ENCODE measurements around the gene BICDL1.
"Not testable (repeated sequence)": the region's sequence is repeated elsewhere in the genome, so short reads cannot be mapped to it uniquely, and the experiment has no call there.

BICDL1 gene

DNA sequence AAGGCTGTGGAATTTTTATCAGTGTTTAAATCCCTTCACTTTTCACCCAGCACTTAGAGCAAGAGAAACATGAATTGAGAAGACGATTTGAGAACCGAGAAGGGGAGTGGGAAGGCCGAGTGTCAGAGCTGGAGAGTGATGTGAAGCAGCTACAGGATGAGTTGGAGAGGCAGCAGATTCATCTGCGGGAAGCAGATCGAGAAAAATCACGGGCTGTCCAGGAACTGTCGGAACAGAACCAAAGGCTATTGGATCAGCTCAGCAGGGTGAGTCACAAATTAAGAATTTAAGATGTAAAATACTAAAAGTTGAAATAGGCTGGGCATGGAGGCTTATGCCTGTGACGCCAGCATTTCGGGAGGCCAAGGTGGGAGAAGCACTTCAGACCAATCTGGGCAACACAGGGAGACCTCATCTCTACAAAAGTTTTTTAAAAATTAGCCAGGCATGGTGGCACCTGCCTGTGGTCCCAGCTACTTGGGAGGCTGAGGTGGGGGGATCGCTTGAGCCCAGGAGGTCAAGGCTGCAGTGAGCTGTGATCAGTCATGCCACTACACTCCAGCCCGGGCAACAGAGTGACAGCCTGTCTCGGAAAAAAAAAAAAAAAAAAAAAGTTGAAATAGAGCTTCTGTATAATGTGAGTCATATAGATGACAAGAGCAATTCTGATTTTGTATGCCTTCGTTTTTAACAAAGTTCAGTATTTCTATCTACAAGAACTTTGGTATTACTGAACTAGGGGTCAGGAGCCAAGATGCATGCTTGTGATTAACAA lies 9.6 kb downstream of the BICDL1 start:
- DNase-seq (ENCODE audit: insufficient read length, low spot score) (no peak), FAIRE-seq (no peak)

DNA sequence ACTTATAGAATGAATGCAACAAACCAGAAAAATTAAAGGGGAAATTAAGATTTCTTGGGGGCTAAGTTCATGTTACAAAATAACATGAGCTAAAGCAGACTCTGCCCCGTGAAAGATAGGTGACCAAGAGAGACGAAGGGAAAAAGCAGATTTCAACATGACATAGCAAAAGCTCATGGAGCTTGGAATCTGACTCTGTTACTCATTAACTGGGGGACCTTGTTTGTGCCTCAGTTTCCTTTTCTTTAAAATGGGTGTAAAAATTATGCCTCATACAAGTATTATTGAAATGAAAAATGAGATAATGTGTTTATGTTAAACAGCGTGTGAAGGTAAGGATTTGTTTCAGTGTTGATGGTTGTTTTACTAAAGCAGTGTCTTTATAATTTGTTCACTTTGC lies 11.5 kb downstream of the BICDL1 start:
- no peak for FAIRE-seq
- DNase-seq (ENCODE audit: insufficient read length, low spot score) = no peak

DNA sequence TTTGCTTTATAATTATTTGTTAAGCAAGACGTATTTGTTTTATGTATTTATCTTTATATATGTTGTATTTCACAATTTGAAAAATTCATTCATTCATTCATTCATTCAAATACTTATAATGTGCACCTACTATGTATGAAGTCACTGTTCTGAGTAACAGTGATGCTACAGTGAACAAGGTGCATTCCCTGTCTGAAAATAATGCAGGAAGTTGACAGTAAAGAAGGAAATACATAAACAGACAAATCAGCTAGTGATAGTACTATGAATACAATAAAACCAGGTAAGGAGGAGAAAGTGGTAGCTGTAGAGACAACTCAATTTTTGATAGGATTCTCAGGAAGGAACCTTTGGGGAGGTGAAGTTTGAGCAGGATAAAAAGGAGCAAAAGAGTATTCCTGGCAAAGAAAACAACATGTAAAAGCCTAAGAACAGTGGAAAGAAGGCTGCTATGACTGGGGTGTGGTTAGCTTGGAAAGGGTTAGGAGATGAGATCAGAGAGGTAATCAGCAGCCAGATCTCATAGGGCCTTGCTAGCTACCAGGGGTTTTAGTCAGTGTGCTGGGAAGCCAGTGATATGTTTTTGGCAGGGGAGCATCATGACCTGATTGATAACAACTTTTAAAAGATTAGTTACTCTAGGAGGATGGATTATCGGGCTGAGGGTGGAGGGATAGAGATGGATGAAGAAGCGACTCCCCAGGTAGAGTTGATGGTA lies 17.4 kb downstream of the BICDL1 start:
- FAIRE-seq = no peak
- DNase-seq (ENCODE audit: insufficient read length, low spot score) = no peak

DNA sequence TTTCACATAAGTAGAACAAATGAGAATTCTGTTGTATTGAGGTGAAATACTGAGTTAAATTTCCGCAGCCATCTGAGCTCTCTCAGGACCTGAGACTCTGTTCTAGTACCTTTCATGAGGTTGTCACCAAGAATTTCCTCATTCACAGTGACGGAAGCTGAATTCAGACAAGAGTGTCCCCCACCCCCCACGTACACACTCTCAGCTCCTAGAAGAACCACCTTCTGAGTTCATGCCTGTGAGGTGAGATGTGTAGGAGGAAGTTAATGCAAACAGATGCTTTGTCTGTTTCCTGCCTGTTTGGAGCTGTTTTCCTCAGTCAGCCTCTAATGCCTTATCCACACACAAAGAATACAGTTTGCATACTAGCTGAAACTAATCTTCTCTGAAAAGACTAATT lies 18.2 kb downstream of the BICDL1 start:
- peak; percentile 74 for FAIRE-seq
- no peak for DNase-seq (ENCODE audit: insufficient read length, low spot score)

DNA sequence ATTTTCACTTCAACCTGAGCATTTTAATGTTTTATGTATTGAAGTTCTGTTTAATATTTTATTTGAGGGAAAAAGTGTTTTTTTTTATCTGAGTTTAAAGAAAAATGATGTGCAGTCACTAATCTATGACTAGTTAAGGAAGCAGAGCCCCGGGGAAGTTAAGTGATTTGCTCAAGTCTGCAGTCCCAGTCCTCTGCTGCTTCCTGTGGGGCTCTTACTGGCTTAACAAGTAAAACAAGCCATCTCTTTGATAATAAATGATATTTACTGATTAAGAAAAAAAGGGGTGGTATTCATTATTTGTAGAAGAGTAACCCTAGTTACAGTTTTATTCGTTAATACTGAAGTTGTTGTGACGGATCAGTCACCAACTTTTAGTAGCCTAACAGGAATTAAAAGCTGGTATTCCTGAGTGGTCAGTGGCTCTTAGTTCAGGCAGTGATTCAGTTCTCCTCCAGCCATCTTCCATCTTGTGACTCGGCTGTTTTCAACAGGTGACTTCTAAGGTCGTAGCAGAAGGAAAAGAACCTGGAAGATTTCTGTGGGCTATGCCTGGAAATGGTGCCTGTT lies 21.7 kb downstream of the BICDL1 start:
- FAIRE-seq (no peak), DNase-seq (ENCODE audit: insufficient read length, low spot score) (no peak)

DNA sequence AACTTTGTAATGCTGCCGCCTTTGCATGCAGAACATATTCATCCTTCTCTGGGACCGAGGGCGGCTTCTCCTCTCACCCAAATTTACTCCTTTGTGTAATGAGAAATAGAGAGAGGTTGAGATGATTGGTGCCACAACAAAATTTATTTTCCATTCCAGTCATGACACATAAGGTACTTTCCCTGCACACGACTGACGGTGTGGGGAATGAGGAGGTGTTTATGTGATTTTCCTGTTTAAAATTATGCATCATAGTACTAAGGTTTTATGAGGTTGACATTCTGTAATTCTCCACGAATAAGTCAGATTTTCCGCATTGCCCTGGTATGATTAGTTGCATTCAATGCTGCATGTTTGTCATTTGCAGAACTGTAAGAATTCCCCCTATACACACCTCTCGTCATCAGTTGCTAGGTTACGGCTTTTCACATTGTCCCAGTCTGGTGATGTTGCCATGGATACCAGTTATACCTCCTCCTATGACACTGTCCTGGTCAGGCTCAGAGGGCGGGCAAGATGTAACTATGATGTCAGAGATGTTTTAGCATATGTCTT lies 23.1 kb downstream of the BICDL1 start:
- FAIRE-seq = peak; percentile 86

DNA sequence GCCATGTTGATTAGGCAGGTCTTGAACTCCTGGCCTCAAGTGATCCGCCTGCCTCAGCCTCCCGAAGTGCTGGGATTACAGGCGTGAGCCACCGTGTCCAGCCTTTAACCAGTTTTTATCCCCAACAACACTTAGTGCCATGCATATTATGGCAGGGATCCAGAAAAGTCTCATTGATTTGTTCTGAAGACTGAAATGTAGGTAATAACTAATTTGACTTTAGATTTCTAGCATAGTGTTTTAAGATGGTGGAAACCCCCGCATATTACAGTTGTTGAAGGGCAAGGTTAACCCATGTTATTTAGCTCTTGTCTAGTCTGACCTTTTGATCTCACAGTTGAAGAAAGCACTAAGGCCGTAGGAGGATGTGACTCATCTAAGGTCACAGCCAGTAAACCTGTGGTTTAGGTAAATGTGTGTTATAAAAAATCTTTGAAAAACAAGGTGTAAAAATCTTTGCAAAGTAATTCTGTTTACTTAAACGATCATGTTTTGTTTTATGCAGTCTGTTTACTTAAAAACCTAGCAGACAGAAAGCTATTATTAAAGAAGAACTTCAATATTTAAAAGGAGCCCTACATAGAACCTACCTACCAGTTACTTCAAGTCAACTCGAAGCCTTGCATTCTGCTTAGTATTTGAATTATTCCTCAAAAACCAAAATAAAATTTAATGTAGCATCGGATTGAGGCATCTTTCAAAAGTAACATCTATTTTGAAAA lies 24.8 kb downstream of the BICDL1 start:
- FAIRE-seq = no peak
- no peak for DNase-seq (ENCODE audit: insufficient read length, low spot score)

More for the DNA sequence above, 23.1 kb downstream of the BICDL1 start:
- DNase-seq (ENCODE audit: insufficient read length, low spot score) = peak; percentile 53

DNA sequence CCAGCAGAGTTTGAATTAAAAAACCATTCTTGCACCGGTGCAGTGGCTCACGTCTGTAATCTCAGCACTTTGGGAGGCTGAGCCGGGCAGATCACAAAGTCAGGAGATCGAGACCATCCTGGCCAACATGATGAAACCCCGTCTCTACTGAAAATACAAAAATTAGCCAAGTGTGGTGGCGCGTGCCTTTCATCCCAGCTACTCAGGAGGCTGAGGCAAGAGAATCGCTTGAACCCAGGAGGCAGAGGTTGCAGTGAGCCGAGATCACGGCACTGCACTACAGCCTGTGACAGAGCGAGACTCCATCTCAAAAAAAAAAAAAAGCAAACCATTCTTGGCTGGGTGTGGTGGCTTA lies 25.3 kb downstream of the BICDL1 start:
- not testable (repeated sequence) for DNase-seq (ENCODE audit: insufficient read length, low spot score); FAIRE-seq

DNA sequence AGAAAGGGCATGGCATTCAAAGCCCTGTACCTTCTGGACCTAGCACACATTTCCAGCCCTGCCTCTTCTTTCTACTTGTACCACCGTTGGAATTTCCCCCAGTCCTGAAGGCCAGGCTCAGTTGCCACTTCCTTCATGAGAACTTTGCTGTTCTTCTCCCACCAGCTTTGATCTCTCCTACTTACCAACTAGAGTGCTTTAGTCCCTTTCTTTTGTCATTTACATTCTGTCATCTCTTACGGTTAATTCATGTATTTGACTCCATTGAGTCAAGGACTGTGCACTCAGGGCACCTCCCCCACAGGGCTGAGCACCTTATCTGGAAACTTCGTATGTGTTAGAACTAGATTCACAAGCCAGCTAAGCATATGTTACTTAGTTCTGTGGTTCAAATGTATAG lies 26.3 kb downstream of the BICDL1 start:
- FAIRE-seq (peak; percentile 14), DNase-seq (ENCODE audit: insufficient read length, low spot score) (no peak)

DNA sequence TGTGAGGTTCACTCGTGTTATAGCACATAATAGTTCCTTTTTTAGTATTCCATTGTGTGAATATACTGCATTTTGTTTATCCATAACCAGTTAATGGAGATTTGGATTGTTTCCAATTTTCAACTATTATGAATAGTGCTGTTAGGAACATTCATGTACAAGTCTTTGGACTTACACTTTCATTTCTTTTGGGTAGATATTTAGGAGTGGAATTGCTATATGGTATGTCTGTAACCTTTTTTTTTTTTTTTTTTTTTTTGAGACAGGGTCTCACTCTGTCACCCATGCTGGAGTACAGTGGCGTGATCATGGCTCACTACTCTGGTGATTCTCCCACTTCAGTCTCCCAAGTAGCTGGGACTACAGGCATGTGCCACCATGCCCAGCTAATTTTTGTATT lies 27.2 kb downstream of the BICDL1 start:
- DNase-seq (ENCODE audit: insufficient read length, low spot score); FAIRE-seq: not testable (repeated sequence)

DNA sequence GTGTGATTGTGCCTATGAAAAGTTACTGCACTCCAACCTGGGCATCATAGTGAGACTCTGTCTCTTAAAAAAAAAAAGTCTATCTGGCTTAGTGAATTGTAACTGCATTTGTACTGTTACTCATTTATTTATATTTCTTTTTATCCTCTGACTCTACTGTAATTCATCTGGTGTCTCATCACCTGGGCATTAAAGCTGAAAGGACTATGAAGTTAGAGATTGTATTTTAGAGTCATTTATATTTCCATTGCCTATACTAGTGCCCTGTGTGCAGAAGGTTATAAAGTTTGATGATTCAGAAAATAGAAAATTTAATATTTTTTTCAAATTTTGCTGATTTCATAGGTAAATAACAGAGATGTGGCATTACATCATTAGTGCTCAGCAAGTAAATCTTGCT lies 30.2 kb downstream of the BICDL1 start:
- no peak for DNase-seq (ENCODE audit: insufficient read length, low spot score)
- FAIRE-seq = no peak

DNA sequence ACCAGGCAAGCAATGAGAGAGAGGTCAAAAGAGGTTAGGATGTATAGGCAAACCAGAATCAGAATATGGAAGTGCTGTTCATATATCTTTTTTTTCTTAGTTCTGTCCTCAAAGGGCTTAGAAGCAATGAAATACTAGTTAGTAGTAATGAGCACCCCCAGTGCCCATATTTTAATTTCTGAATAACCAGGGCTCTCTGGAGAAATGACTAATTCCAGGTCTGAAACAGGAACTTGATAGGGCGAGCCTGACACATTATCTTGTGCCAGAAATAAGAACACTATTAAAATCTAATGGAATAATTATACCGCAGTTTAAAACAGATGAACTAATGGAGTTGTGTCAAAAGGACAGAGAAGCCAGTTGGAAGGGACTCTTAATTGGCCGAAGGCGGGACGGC lies 30.9 kb downstream of the BICDL1 start:
- DNase-seq (ENCODE audit: insufficient read length, low spot score) (no peak), FAIRE-seq (no peak)

DNA sequence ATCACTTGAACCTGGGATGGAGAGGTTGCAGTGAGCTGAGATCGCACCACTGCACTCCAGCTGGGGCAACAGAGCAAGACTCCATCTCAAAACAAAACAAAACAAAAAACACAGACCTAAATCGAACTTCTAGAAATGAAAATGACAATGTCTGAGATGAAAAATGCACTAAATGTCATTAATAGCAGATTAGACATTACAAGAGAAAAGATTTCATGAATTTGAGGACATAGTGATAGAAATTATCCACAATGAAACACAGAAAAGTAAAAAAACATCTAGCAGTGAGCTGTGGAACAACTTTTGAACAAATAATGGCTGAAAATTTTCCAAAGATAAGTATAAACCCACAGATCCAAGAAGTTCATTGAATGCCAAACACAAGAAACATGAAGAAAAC lies 35.2 kb downstream of the BICDL1 start:
- no peak for FAIRE-seq
- DNase-seq (ENCODE audit: insufficient read length, low spot score) = no peak

DNA sequence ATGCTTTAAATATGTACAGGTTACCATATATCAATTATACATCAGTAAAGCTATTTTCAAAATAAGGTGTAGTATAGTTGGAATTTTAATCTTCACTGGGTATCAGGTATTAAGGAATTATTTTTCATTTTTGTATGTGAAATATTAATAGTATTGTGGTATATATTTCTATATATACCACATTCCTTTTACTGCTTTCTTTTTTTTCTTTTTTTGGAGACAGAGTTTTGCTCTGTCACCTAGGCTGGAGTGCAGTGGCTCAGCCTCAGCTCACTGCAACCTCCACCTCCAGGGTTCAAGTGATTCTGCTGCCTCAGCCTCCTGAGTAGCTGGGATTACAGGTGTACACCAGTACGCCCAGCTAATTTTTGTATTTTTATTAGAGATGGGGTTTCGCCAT lies 36.6 kb downstream of the BICDL1 start:
- FAIRE-seq (no peak), DNase-seq (ENCODE audit: insufficient read length, low spot score) (no peak)

DNA sequence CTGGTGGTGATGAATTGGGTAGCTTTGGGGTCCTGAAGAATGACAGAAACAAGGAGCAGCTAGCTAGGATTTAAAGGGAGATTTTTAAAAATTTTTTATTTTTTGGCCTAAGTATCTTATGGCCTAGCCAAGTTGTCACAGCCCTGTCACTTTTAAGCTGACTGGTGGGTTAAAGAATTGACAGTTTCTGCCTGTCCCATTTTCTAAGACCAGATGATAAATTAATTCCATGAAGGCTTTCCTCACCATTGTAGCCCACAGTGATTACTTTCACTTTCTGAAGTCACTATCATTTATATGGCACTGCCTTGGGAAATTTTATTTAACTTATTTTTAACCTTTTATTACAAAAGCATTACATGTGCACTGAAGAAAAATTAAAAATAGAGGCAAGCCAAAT lies 43.2 kb downstream of the BICDL1 start:
- no peak for DNase-seq (ENCODE audit: insufficient read length, low spot score)
- FAIRE-seq = no peak

DNA sequence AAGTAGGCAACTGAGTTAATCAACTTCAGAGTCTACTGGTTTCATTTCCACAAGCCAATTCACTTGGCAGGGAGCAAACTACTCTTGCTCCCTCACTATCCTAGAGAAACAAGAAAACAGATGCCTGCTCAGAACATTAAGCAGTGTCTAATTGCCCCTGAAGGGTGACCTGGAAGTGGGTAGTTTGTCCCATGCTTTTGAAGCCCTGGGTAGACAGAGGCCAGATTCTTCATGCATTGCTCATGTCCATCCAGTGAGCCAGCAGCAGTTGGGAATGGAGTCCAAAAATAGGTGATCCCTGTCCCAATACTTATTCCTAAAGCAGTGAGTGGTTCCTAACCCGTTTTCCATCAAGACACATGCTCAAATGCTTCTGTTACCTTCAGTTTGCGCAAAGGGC lies 48.8 kb downstream of the BICDL1 start:
- DNase-seq (ENCODE audit: insufficient read length, low spot score) (no peak), FAIRE-seq (no peak)

DNA sequence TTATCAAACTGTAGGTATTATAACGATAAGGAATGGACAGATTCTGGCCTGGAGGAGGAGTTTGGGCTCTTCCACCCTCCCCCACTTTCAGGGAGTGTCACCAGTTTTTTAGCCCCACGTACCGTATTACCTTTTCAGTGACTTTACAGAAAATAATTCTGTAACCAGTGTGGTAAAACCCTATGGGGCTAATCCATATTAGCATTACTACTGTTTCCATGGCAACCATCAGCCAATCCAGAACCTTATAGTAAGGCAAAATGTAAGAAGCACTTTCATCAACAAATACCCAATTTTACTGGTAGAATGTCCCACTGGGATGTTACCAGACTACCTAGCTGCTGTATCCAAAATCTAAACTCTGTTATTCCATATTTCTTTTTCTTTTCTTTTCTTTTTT lies 50.7 kb downstream of the BICDL1 start:
- DNase-seq (ENCODE audit: insufficient read length, low spot score) (no peak), FAIRE-seq (no peak)

DNA sequence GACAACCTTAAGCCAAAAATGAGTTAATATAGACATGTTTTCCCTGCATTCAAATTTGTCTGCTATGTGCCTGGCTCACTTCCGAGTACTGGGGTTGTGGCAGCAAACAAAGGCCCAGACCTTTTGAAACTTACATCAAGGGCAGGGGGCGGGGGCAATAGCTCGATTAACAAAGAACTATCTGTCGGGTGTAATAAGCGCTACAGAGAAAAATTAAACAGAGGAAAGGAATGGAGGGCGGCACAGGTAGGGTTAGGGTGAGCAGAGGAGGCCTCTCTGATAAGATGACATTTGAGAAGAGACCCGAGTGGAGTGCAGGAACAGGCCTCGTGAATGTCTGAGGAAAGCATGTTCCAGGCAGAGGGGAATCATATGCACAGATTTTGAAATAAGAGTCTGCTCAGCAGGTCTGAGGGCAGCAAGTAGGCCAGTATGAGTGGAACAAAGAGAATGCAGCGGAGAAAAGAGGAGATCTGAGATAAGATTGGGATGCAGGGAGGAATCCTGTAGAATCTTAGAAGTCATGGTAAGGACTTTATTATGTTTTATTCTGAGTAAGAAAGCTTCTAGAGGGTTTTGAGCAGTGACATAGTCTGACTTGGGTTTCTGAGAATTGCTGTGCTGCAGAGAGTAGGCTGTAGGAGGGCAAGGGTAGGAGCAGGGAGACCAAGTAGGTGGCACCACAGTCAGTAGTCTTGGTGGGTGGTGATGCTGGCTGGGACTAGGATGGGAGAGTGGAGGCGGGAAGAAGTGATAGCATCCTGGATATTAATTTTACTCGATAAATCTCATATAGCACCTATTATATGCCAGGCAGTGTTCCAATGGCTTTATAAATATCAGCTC lies 52.6 kb downstream of the BICDL1 start:
- no peak for DNase-seq (ENCODE audit: insufficient read length, low spot score)
- FAIRE-seq = no peak

DNA sequence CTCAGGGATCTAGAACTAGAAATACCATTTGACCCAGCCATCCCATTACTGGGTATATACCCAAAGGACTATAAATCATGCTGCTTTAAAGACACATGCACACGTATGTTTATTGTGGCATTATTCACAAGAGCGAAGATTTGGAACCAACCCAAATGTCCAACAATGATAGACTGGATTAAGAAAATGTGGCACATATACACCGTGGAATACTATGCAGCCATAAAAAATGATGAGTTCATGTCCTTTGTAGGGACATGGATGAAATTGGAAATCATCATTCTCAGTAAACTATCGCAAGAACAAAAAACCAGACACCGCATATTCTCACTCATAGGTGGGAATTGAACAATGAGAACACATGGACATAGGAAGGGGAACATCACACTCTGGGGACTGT lies 56.3 kb downstream of the BICDL1 start:
- FAIRE-seq = not testable (repeated sequence)

DNA sequence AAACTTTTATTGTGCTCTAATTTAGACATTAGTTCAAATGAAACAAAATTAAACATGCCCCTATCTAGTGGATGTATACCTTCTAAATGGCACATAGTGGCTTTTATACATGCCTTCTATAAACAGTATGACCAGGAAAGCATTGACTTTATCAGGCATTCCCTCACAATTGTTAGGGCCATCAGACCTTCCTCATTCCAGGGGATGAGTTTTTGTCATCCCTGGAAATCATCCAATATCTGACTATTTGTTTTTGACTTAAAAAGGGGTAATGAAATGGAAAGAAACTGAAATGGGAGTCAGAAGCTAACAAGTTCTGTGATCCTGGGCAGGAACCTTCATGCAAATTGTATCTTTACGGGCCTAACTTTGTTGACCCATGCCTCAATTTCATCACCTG lies 58.0 kb downstream of the BICDL1 start:
- no peak for FAIRE-seq
- no peak for DNase-seq (ENCODE audit: insufficient read length, low spot score)

More for the DNA sequence above, 56.3 kb downstream of the BICDL1 start:
- not testable (repeated sequence) for DNase-seq (ENCODE audit: insufficient read length, low spot score)
